ENCODE measurements around the gene ACOXL. TPM values are rescaled to one million over a fixed set of nuclear protein-coding genes. Genes with fewer than 3 reads are reported as not detected.

The ACOXL gene
- total RNA-seq, 1 donor from 2014 or later = 1.0 TPM

GRCh38 chr2:111127351-111127750 lies 395.0 kb downstream of the ACOXL start:
- Mint-ChIP-seq H3K36me3 (ENCODE audit: low read depth) (peaks cover 90% of the 10 kb centered on the region), H3K27me3 (peaks cover 2% of the 10 kb centered on the region), H3K9me3 (no peaks in the 10 kb centered on the region), H3K4me1 (peaks cover 61% of the 10 kb centered on the region), H3K4me3 (peak overlapping the region; percentile 96), H3K27ac (no peak overlapping the region)
- DNase-seq = peak; percentile 48
- intact Hi-C loops (cut with micrococcal nuclease) = loop anchor here (2.0 kb wide), 1 partner anchor 15 kb away; no protein-coding TSS in a partner anchor

GRCh38 chr2:111128096-111128495 lies 395.7 kb downstream of the ACOXL start:
- intact Hi-C loops (cut with micrococcal nuclease) = no loop called here
- Mint-ChIP-seq H3K4me3 (peak overlapping the region; percentile 29), H3K9me3 (no peaks in the 10 kb centered on the region), H3K4me1 (peaks cover 61% of the 10 kb centered on the region), H3K27ac (no peak overlapping the region), H3K27me3 (peaks cover 2% of the 10 kb centered on the region), H3K36me3 (ENCODE audit: low read depth) (peaks cover 88% of the 10 kb centered on the region)
- DNase-seq = no peak

GRCh38 chr2:111133603-111134002 lies 401.2 kb downstream of the ACOXL start:
- DNase-seq = no peak
- Mint-ChIP-seq H3K27ac (peak overlapping the region; percentile 3), H3K4me1 (peaks cover 64% of the 10 kb centered on the region), H3K36me3 (ENCODE audit: low read depth) (peaks cover 84% of the 10 kb centered on the region), H3K4me3 (peak overlapping the region; percentile 1), H3K27me3 (no peaks in the 10 kb centered on the region), H3K9me3 (no peaks in the 10 kb centered on the region)
- intact Hi-C loops (cut with micrococcal nuclease) = no loop called here

GRCh38 chr2:111134055-111134454 lies 401.7 kb downstream of the ACOXL start:
- no peak for DNase-seq
- no peaks in the 10 kb centered on the region for H3K27me3 Mint-ChIP-seq
- H3K4me1 Mint-ChIP-seq = peaks cover 60% of the 10 kb centered on the region
- H3K27ac Mint-ChIP-seq = no peak overlapping the region
- H3K4me3 Mint-ChIP-seq = peak overlapping the region; percentile 24
- peaks cover 84% of the 10 kb centered on the region for H3K36me3 Mint-ChIP-seq (ENCODE audit: low read depth)
- no peaks in the 10 kb centered on the region for H3K9me3 Mint-ChIP-seq
- intact Hi-C loops (cut with micrococcal nuclease) = no loop called here

- H3K4me1 Mint-ChIP-seq = peaks cover 57% of the 10 kb centered on the region
- intact Hi-C loops (cut with micrococcal nuclease) = no loop called here
- no peak overlapping the region for H3K27ac Mint-ChIP-seq
- no peaks in the 10 kb centered on the region for H3K9me3 Mint-ChIP-seq
- H3K27me3 Mint-ChIP-seq = no peaks in the 10 kb centered on the region
- peaks cover 87% of the 10 kb centered on the region for H3K36me3 Mint-ChIP-seq (ENCODE audit: low read depth)
- no peak for DNase-seq
- no peak overlapping the region for H3K4me3 Mint-ChIP-seq
Observed at GRCh38 chr2:111135237-111135909, 403.0 kb downstream of the ACOXL start.

GRCh38 chr2:111135910-111136297 lies 403.5 kb downstream of the ACOXL start:
- H3K4me3 Mint-ChIP-seq = no peak overlapping the region
- peaks cover 87% of the 10 kb centered on the region for H3K36me3 Mint-ChIP-seq (ENCODE audit: low read depth)
- H3K27me3 Mint-ChIP-seq = no peaks in the 10 kb centered on the region
- no peak for DNase-seq
- H3K4me1 Mint-ChIP-seq = peaks cover 56% of the 10 kb centered on the region
- H3K27ac Mint-ChIP-seq = peak overlapping the region; percentile 41
- intact Hi-C loops (cut with micrococcal nuclease) = no loop called here
- H3K9me3 Mint-ChIP-seq = no peaks in the 10 kb centered on the region

- DNase-seq = no peak
- Mint-ChIP-seq H3K4me1 (peaks cover 54% of the 10 kb centered on the region), H3K36me3 (ENCODE audit: low read depth) (peaks cover 90% of the 10 kb centered on the region), H3K9me3 (no peaks in the 10 kb centered on the region), H3K27me3 (no peaks in the 10 kb centered on the region), H3K27ac (no peak overlapping the region), H3K4me3 (no peak overlapping the region)
- intact Hi-C loops (cut with micrococcal nuclease) = no loop called here
Observed at GRCh38 chr2:111138839-111139238, 406.5 kb downstream of the ACOXL start.

- no peak for DNase-seq
- Mint-ChIP-seq H3K9me3 (no peaks in the 10 kb centered on the region), H3K36me3 (ENCODE audit: low read depth) (peaks cover 88% of the 10 kb centered on the region)
Observed at GRCh38 chr2:111139637-111140317, 407.4 kb downstream of the ACOXL start.

GRCh38 chr2:111140815-111141214 lies 408.4 kb downstream of the ACOXL start:
- Mint-ChIP-seq H3K36me3 (ENCODE audit: low read depth) (peaks cover 87% of the 10 kb centered on the region), H3K4me3 (no peak overlapping the region), H3K27me3 (no peaks in the 10 kb centered on the region), H3K9me3 (no peaks in the 10 kb centered on the region), H3K27ac (no peak overlapping the region), H3K4me1 (peaks cover 42% of the 10 kb centered on the region)
- no peak for DNase-seq
- intact Hi-C loops (cut with micrococcal nuclease) = no loop called here

More at GRCh38 chr2:111139637-111140317, 407.4 kb downstream of the ACOXL start:
- peak overlapping the region; percentile 29 for H3K27ac Mint-ChIP-seq
- H3K27me3 Mint-ChIP-seq = no peaks in the 10 kb centered on the region
- intact Hi-C loops (cut with micrococcal nuclease) = no loop called here
- no peak overlapping the region for H3K4me3 Mint-ChIP-seq
- peaks cover 46% of the 10 kb centered on the region for H3K4me1 Mint-ChIP-seq

GRCh38 chr2:111142101-111142500 lies 409.7 kb downstream of the ACOXL start:
- Mint-ChIP-seq H3K36me3 (ENCODE audit: low read depth) (peaks cover 83% of the 10 kb centered on the region), H3K9me3 (no peaks in the 10 kb centered on the region), H3K27me3 (no peaks in the 10 kb centered on the region), H3K4me3 (no peak overlapping the region), H3K27ac (no peak overlapping the region), H3K4me1 (peaks cover 40% of the 10 kb centered on the region)
- DNase-seq = no peak
- intact Hi-C loops (cut with micrococcal nuclease) = loop anchor here (2.0 kb wide), 1 partner anchor 15 kb away; no protein-coding TSS in a partner anchor

- H3K27me3 Mint-ChIP-seq = no peaks in the 10 kb centered on the region
Observed at GRCh38 chr2:111143107-111143842, 410.9 kb downstream of the ACOXL start.

GRCh38 chr2:111143843-111144198 lies 411.4 kb downstream of the ACOXL start:
- Mint-ChIP-seq H3K4me1 (peaks cover 44% of the 10 kb centered on the region), H3K36me3 (ENCODE audit: low read depth) (peaks cover 86% of the 10 kb centered on the region), H3K9me3 (no peaks in the 10 kb centered on the region), H3K27ac (no peak overlapping the region), H3K27me3 (no peaks in the 10 kb centered on the region), H3K4me3 (no peak overlapping the region)
- intact Hi-C loops (cut with micrococcal nuclease) = loop anchor here (2.0 kb wide), 1 partner anchor 17 kb away; no protein-coding TSS in a partner anchor
- DNase-seq = no peak

More at GRCh38 chr2:111143107-111143842, 410.9 kb downstream of the ACOXL start:
- Mint-ChIP-seq H3K4me3 (no peak overlapping the region), H3K27ac (no peak overlapping the region), H3K4me1 (peaks cover 44% of the 10 kb centered on the region), H3K9me3 (no peaks in the 10 kb centered on the region), H3K36me3 (ENCODE audit: low read depth) (peaks cover 86% of the 10 kb centered on the region)
- DNase-seq = no peak
- intact Hi-C loops (cut with micrococcal nuclease) = loop anchor here (2.0 kb wide), 1 partner anchor 16 kb away; no protein-coding TSS in a partner anchor

- peaks cover 83% of the 10 kb centered on the region for H3K36me3 Mint-ChIP-seq (ENCODE audit: low read depth)
- no peak overlapping the region for H3K4me3 Mint-ChIP-seq
- H3K27me3 Mint-ChIP-seq = no peaks in the 10 kb centered on the region
- peak overlapping the region; percentile 48 for H3K27ac Mint-ChIP-seq
- intact Hi-C loops (cut with micrococcal nuclease) = no loop called here
- H3K4me1 Mint-ChIP-seq = peaks cover 50% of the 10 kb centered on the region
- DNase-seq = no peak
- H3K9me3 Mint-ChIP-seq = no peaks in the 10 kb centered on the region
Observed at GRCh38 chr2:111145103-111145760, 412.9 kb downstream of the ACOXL start.
